IMR-90 (cell line): ENCODE measurements around the gene DPH3. TPM values are rescaled to one million over a fixed set of nuclear protein-coding genes. Genes with fewer than 3 reads are reported as not detected.

Experiments used
- ATAC-seq: fragments of 200-7000 bp; cut with Tn5 transposase; 2 replicates; pipeline ENCODE4 v1.9.1; 2020; ENCODE audit warnings: low read depth, mild to moderate bottlenecking, moderate library complexity
- BruUV-seq: library from RNA; stranded (reverse); fragments of 400-500 nt; replicated peaks from 2 replicates; lab custom pipeline; 2021; lab: Mats Ljungman, UMichigan
- CTCF ChIA-PET: fragments of 300-600 bp; formaldehyde crosslinking; extraction: SDS; loops from one replicate; lab custom pipeline; 2021; ENCODE audit warnings: antibody characterized with exemption; lab: Yijun Ruan, JAX
- POLR2A ChIA-PET: fragments of 300-600 bp; sonication (Branson Sonifier 250); formaldehyde crosslinking; loops from one replicate; lab custom pipeline; 2022; ENCODE audit warnings: antibody characterized with exemption; ENCODE audit not compliant: unreplicated experiment; lab: Charles Lee
- DNase-seq: peaks from one replicate; pipeline ENCODE4 v3.0.0; 2013
- H2AFZ ChIP-seq: replicated peaks from 2 replicates; pipeline ENCODE3; 2013; ENCODE audit warnings: low read length, mild to moderate bottlenecking; ENCODE audit not compliant: poor library complexity
- H2AK5ac ChIP-seq: 2 replicates; pipeline ENCODE4 v1.6.1; 2013; ENCODE audit warnings: low read depth, low read length, inconsistent platforms
- H2AK9ac ChIP-seq: replicated peaks from 2 replicates; pipeline ENCODE3; 2013; ENCODE audit warnings: mild to moderate bottlenecking, low read depth, low read length, moderate library complexity; ENCODE audit not compliant: poor library complexity
- H2BK120ac ChIP-seq: 2 replicates; pipeline ENCODE4 v1.6.1; 2013; ENCODE audit warnings: low read depth, low read length, inconsistent platforms
- H2BK15ac ChIP-seq: 3 replicates; pipeline ENCODE4 v1.6.1; 2013; ENCODE audit warnings: low read depth, low read length, inconsistent platforms
- H2BK20ac ChIP-seq: 2 replicates; pipeline ENCODE4 v1.6.1; 2013; ENCODE audit warnings: low read depth, mild to moderate bottlenecking, inconsistent platforms, low read length, moderate library complexity
- H2BK5ac ChIP-seq: 2 replicates; pipeline ENCODE4 v1.6.1; 2013; ENCODE audit warnings: mild to moderate bottlenecking, low read depth, low read length, inconsistent platforms; ENCODE audit not compliant: poor library complexity, severe bottlenecking
- H3K14ac ChIP-seq: replicated peaks from 2 replicates; pipeline ENCODE4 v1.6.1; 2013; ENCODE audit warnings: low read depth, low read length, inconsistent platforms
- H3K18ac ChIP-seq: 2 replicates; pipeline ENCODE4 v1.6.1; 2013; ENCODE audit warnings: low read depth, low read length, control low read depth
- H3K23ac ChIP-seq: 2 replicates; pipeline ENCODE4 v1.6.1; 2013; ENCODE audit warnings: low read depth, low read length, inconsistent platforms
- H3K27ac ChIP-seq: 2 replicates; pipeline ENCODE4 v1.5.1; 2013; ENCODE audit warnings: mild to moderate bottlenecking, control low read depth, low read length; ENCODE audit not compliant: insufficient read depth
- H3K27me3 ChIP-seq: 2 replicates; pipeline ENCODE4 v1.6.1; 2013; ENCODE audit warnings: low read length; ENCODE audit not compliant: control insufficient read depth, insufficient read depth
- H3K36me3 ChIP-seq: 2 replicates; pipeline ENCODE4 v1.6.1; 2013; ENCODE audit warnings: low read length, mixed read lengths; ENCODE audit not compliant: control insufficient read depth, insufficient read depth
- H3K4ac ChIP-seq: 2 replicates; pipeline ENCODE4 v1.6.1; 2013; ENCODE audit warnings: low read depth, low read length, inconsistent platforms
- H3K4me1 ChIP-seq: 2 replicates; pipeline ENCODE4 v1.6.1; 2013; ENCODE audit warnings: low read length, mixed read lengths; ENCODE audit not compliant: control insufficient read depth, insufficient read depth
- H3K4me2 ChIP-seq: 2 replicates; pipeline ENCODE4 v1.6.1; 2013; ENCODE audit warnings: low read depth, mild to moderate bottlenecking, control low read depth, low read length, moderate library complexity
- H3K4me3 ChIP-seq: 2 replicates; pipeline ENCODE4 v1.5.1; 2013; ENCODE audit warnings: low read depth, mild to moderate bottlenecking, control low read depth, low read length, moderate library complexity; ENCODE audit not compliant: insufficient read depth
- H3K56ac ChIP-seq: 2 replicates; pipeline ENCODE4 v1.6.1; 2013; ENCODE audit warnings: low read length, inconsistent platforms; ENCODE audit not compliant: insufficient read depth; ENCODE audit errors: extremely low read depth
- H3K79me1 ChIP-seq, 2 experiments: 2 replicates each; pipeline ENCODE4 v1.6.1; 2013; ENCODE audit warnings: low read length in 2 of 2, inconsistent platforms in 1 of 2, low read depth in 1 of 2
- H3K9ac ChIP-seq: 2 replicates; pipeline ENCODE4 v1.6.1; 2013; ENCODE audit warnings: low read depth, low read length, control low read depth
- H3K9me1 ChIP-seq: 2 replicates; pipeline ENCODE4 v1.6.1; 2013; ENCODE audit warnings: low read length, inconsistent platforms; ENCODE audit not compliant: insufficient read depth
- H3K9me3 ChIP-seq: 2 replicates; pipeline ENCODE4 v1.6.1; 2013; ENCODE audit warnings: low read length; ENCODE audit not compliant: control insufficient read depth, insufficient read depth
- H4K20me1 ChIP-seq: 2 replicates; pipeline ENCODE4 v1.6.1; 2013; ENCODE audit warnings: low read length, inconsistent platforms; ENCODE audit not compliant: insufficient read depth
- H4K5ac ChIP-seq: 2 replicates; pipeline ENCODE4 v1.6.1; 2013; ENCODE audit warnings: mild to moderate bottlenecking, low read depth, low read length, control low read depth
- H4K8ac ChIP-seq, 2 experiments: 2 replicates each; pipeline ENCODE4 v1.6.1; 2013; ENCODE audit warnings: low read depth in 2 of 2, low read length in 2 of 2, control low read depth in 1 of 2, inconsistent platforms in 1 of 2
- H4K91ac ChIP-seq: 2 replicates; pipeline ENCODE4 v1.6.1; 2013; ENCODE audit warnings: low read depth, low read length, inconsistent platforms; ENCODE audit not compliant: insufficient read depth
- CEBPB ChIP-seq: IDR thresholded peaks from 2 replicates; pipeline ENCODE4 v1.6.1; 2012; ENCODE audit warnings: low read depth, low read length, improper control_type of control experiment
- CHD1 ChIP-seq: IDR thresholded peaks from 2 replicates; pipeline ENCODE4 v1.6.1; 2012; ENCODE audit warnings: low read depth, low read length, improper control_type of control experiment
- FOS ChIP-seq: fragments of 150-350 bp; IDR thresholded peaks from 2 replicates; pipeline ENCODE4 v1.6.1; 2016; ENCODE audit warnings: low read depth, low read length
- MAFK ChIP-seq: IDR thresholded peaks from 2 replicates; pipeline ENCODE4 v1.6.1; 2012; ENCODE audit warnings: low read depth, low read length, improper control_type of control experiment
- MAZ ChIP-seq: IDR thresholded peaks from 2 replicates; pipeline ENCODE4 v1.6.1; 2012; ENCODE audit warnings: low read depth, mild to moderate bottlenecking, low read length, improper control_type of control experiment, moderate library complexity, borderline replicate concordance
- NFE2L2 ChIP-seq: fragments of 150-350 bp; IDR thresholded peaks from 2 replicates; pipeline ENCODE4 v1.6.1; 2016; ENCODE audit warnings: low read depth, mild to moderate bottlenecking, low read length
- POLR2A ChIP-seq: IDR thresholded peaks from 2 replicates; pipeline ENCODE4 v1.6.1; 2012; ENCODE audit warnings: mild to moderate bottlenecking, low read depth, low read length
- RFX5 ChIP-seq: IDR thresholded peaks from 2 replicates; pipeline ENCODE4 v1.8.0; 2012; ENCODE audit warnings: low read depth, mild to moderate bottlenecking, low read length, moderate library complexity
- dilution Hi-C: fragments of 300-500 bp; cut with HindIII; formaldehyde crosslinking; loops from one replicate; pipeline ENCODE4 v1.14.3; 2018; ENCODE audit warnings: low sequenced_read_pairs; ENCODE audit not compliant: unreplicated experiment
- in situ Hi-C: fragments of 300-500 bp; cut with MboI; formaldehyde crosslinking; loops from 3 replicates; pipeline ENCODE4 v1.14.3; 2019; ENCODE audit warnings: low sequenced_read_pairs, inconsistent platforms, mixed read lengths
- intact Hi-C: fragments of 100-400 bp; cut with micrococcal nuclease; formaldehyde crosslinking; loops from 2 replicates; pipeline ENCODE4 v1.10.0; 2022
- polyA plus RNA-seq, 3 experiments: library from polyadenylated mRNA; depleted of rRNA; stranded (reverse); fragments of >200 nt; gene quantifications; 2 replicates each; pipeline ENCODE4 v1.2.3, GENCODE V29; 2012; ENCODE audit warnings: low replicate concordance in 1 of 3
- total RNA-seq: library from RNA; depleted of rRNA; stranded (reverse); fragments of >200 nt; gene quantifications from 2 replicates; pipeline ENCODE4 v1.2.3, GENCODE V29; 2012
- TF ChIP-seq, protein P1 (sequence below): fragments of 150-350 bp; IDR thresholded peaks from 2 replicates; pipeline ENCODE4 v1.6.1; 2017; ENCODE audit warnings: mild to moderate bottlenecking, antibody characterized with exemption, low read length, low read depth
- TF ChIP-seq, protein P2 (sequence below): conservative IDR thresholded peaks from 2 replicates; pipeline ENCODE4 v1.5.1; 2012; ENCODE audit warnings: mild to moderate bottlenecking, low read depth, low read length, improper control_type of control experiment

Gene DPH3
- total and polyA plus RNA-seq, 2 of the 4 experiments (the other 2 are of a cell fraction): 12.9 to 32.1 TPM

GRCh38 chr3:16229681-16230080 is 35.1 kb downstream of the DPH3 start:
- no peak overlapping the region for H4K91ac ChIP-seq

More at GRCh38 chr3:16229681-16230080, 35.1 kb downstream of the DPH3 start:
- Histone ChIP-seq H3K4ac (no peak overlapping the region), H2BK20ac (no peak overlapping the region), H3K36me3 (peaks cover 20% of the 10 kb centered on the region), H3K4me1 (no peaks in the 10 kb centered on the region), H2BK15ac (no peak overlapping the region), H3K56ac (no peak overlapping the region), H2AK5ac (no peak overlapping the region), H3K9me3 (no peaks in the 10 kb centered on the region), H2BK5ac (no peak overlapping the region), H3K23ac (no peak overlapping the region), H2AFZ (no peak overlapping the region), H4K5ac (no peak overlapping the region), H3K79me1 (no peaks in the 10 kb centered on the region), H4K20me1 (no peaks in the 10 kb centered on the region), H3K9ac (no peak overlapping the region), H2AK9ac (no peak overlapping the region), H3K27me3 (no peaks in the 10 kb centered on the region), H3K14ac (no peak overlapping the region), H4K8ac (no peak overlapping the region), H2BK120ac (no peak overlapping the region), H3K4me3 (no peak overlapping the region), H3K18ac (no peak overlapping the region), H3K4me2 (no peak overlapping the region), H3K27ac (no peak overlapping the region), H3K9me1 (no peaks in the 10 kb centered on the region)
- DNase-seq: no peak
- BruUV-seq: no TSS peak
- ChIA-PET POLR2A (no interaction called here), CTCF (no interaction called here)
- no peak for TF ChIP-seq FOS
- TF ChIP-seq POLR2A: no peak
- TF ChIP-seq RFX5: no peak
- TF ChIP-seq MAZ: no peak
- TF ChIP-seq, protein P1, sequence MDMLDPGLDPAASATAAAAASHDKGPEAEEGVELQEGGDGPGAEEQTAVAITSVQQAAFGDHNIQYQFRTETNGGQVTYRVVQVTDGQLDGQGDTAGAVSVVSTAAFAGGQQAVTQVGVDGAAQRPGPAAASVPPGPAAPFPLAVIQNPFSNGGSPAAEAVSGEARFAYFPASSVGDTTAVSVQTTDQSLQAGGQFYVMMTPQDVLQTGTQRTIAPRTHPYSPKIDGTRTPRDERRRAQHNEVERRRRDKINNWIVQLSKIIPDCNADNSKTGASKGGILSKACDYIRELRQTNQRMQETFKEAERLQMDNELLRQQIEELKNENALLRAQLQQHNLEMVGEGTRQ: no peak
- TF ChIP-seq MAFK: no peak
- no peak for TF ChIP-seq CEBPB
- TF ChIP-seq NFE2L2: no peak
- TF ChIP-seq, protein P2, sequence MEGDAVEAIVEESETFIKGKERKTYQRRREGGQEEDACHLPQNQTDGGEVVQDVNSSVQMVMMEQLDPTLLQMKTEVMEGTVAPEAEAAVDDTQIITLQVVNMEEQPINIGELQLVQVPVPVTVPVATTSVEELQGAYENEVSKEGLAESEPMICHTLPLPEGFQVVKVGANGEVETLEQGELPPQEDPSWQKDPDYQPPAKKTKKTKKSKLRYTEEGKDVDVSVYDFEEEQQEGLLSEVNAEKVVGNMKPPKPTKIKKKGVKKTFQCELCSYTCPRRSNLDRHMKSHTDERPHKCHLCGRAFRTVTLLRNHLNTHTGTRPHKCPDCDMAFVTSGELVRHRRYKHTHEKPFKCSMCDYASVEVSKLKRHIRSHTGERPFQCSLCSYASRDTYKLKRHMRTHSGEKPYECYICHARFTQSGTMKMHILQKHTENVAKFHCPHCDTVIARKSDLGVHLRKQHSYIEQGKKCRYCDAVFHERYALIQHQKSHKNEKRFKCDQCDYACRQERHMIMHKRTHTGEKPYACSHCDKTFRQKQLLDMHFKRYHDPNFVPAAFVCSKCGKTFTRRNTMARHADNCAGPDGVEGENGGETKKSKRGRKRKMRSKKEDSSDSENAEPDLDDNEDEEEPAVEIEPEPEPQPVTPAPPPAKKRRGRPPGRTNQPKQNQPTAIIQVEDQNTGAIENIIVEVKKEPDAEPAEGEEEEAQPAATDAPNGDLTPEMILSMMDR: no peak
- no peak for TF ChIP-seq CHD1
- dilution Hi-C loops (no loop called here), intact Hi-C loops (no loop called here), in situ Hi-C loops (loop anchor here (25.0 kb wide), 1 partner anchor 592 kb away; no protein-coding TSS in a partner anchor)
- no peak for ATAC-seq
